Right lobe of liver (tissue), 4 donors: ENCODE results near the gene RAET1G.

Source experiments
- POLR2A ChIP-seq: fragments of 450-650 bp; IDR thresholded peaks from one replicate; pipeline ENCODE4 v1.6.1; 2017; ENCODE audit warnings: antibody characterized with exemption, mild to moderate bottlenecking
- TF ChIP-seq, protein P1 (sequence below), 4 donors: fragments of 200-600 bp in 3 of 4; fragments of 450-650 bp in 1 of 4; IDR thresholded peaks; one replicate each; pipeline versions ENCODE4 v1.5.1 to v1.8.0; 2016 to 2022; ENCODE audit warnings: antibody characterized with exemption in 4 of 4, mild to moderate bottlenecking in 2 of 4
- donor health status: DM: no; HTN: no; CAD: no.
- donor health status: DM: no; HTN: no; CAD: no.
- donor health status: DM: no; HTN: yes; CAD: no.

GRCh38 chr6:149900620-149901443 lies 22.1 kb downstream of the RAET1G start:
- TF ChIP-seq POLR2A = no peak
- TF ChIP-seq, protein P1, sequence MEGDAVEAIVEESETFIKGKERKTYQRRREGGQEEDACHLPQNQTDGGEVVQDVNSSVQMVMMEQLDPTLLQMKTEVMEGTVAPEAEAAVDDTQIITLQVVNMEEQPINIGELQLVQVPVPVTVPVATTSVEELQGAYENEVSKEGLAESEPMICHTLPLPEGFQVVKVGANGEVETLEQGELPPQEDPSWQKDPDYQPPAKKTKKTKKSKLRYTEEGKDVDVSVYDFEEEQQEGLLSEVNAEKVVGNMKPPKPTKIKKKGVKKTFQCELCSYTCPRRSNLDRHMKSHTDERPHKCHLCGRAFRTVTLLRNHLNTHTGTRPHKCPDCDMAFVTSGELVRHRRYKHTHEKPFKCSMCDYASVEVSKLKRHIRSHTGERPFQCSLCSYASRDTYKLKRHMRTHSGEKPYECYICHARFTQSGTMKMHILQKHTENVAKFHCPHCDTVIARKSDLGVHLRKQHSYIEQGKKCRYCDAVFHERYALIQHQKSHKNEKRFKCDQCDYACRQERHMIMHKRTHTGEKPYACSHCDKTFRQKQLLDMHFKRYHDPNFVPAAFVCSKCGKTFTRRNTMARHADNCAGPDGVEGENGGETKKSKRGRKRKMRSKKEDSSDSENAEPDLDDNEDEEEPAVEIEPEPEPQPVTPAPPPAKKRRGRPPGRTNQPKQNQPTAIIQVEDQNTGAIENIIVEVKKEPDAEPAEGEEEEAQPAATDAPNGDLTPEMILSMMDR (IDR thresholded peaks at IDR 0.05) = no peak
